Ramos (cell line): ENCODE measurements around the gene C3AR1.
"Not testable (repeated sequence)": the region's sequence is repeated elsewhere in the genome, so short reads cannot be mapped to it uniquely, and the experiment has no call there.

ENCODE experiments used
- in situ Hi-C: fragments of 300-500 bp; cut with MboI; formaldehyde crosslinking; loops from one replicate; pipeline ENCODE4 v1.14.3; 2022; ENCODE audit warnings: low sequenced_read_pairs; ENCODE audit not compliant: unreplicated experiment

The C3AR1 gene

GRCh38 chr12:8065991-8066594, at the start of gene C3AR1:
TSS of gene C3AR1 (minus strand) at chr12:8066359. CDS start at chr12:8060185, 6,174 bp downstream.
- in situ Hi-C loops: no loop called here

GRCh38 chr12:8113117-8113516, 47.0 kb upstream of the C3AR1 start:
- in situ Hi-C loops: loop anchor here (10.0 kb wide), 1 partner anchor 112 kb away; the partner anchor contains the start of gene FAM90A1

- in situ Hi-C loops: no loop called here
Measured at GRCh38 chr12:8108808-8109398, 42.7 kb upstream of the C3AR1 start.

- in situ Hi-C loops: no loop called here
Measured at GRCh38 chr12:8099235-8099634, 33.1 kb upstream of the C3AR1 start.

- in situ Hi-C loops: no loop called here
Measured at GRCh38 chr12:8096281-8096915, 30.2 kb upstream of the C3AR1 start.

GRCh38 chr12:8093291-8093690, 27.1 kb upstream of the C3AR1 start:
- in situ Hi-C loops: no loop called here

GRCh38 chr12:8089716-8090115, 23.6 kb upstream of the C3AR1 start:
- in situ Hi-C loops: no loop called here

GRCh38 chr12:8089277-8089676, 23.1 kb upstream of the C3AR1 start:
- in situ Hi-C loops: not testable (repeated sequence)

GRCh38 chr12:8088574-8088973, 22.4 kb upstream of the C3AR1 start:
- in situ Hi-C loops: no loop called here

- in situ Hi-C loops: no loop called here
Measured at GRCh38 chr12:8087666-8088065, 21.5 kb upstream of the C3AR1 start.

- in situ Hi-C loops: not testable (repeated sequence)
Measured at GRCh38 chr12:8084351-8084750, 18.2 kb upstream of the C3AR1 start.

GRCh38 chr12:8082808-8083100, 16.6 kb upstream of the C3AR1 start:
- in situ Hi-C loops: no loop called here

GRCh38 chr12:8081251-8081920, 15.2 kb upstream of the C3AR1 start:
- in situ Hi-C loops: no loop called here

GRCh38 chr12:8080120-8080519, 14.0 kb upstream of the C3AR1 start:
- in situ Hi-C loops: no loop called here

- in situ Hi-C loops: no loop called here
Measured at GRCh38 chr12:8078916-8079315, 12.8 kb upstream of the C3AR1 start.

GRCh38 chr12:8078398-8078797, 12.2 kb upstream of the C3AR1 start:
- in situ Hi-C loops: no loop called here

GRCh38 chr12:8077207-8077606, 11.0 kb upstream of the C3AR1 start:
- in situ Hi-C loops: no loop called here

- in situ Hi-C loops: no loop called here
Measured at GRCh38 chr12:8076366-8076765, 10.2 kb upstream of the C3AR1 start.

- in situ Hi-C loops: no loop called here
Measured at GRCh38 chr12:8075935-8076334, 9.8 kb upstream of the C3AR1 start.

GRCh38 chr12:8071820-8072219, 5.7 kb upstream of the C3AR1 start:
- in situ Hi-C loops: not testable (repeated sequence)

- in situ Hi-C loops: no loop called here
Measured at GRCh38 chr12:8069582-8069981, 3.4 kb upstream of the C3AR1 start.
